Measurements from ENCODE around the gene CCL17. TPM values are rescaled to one million over a fixed set of nuclear protein-coding genes. Genes with fewer than 3 reads are reported as not detected.

Gene CCL17
- total RNA-seq, 1 donor, result not detected

DNA sequence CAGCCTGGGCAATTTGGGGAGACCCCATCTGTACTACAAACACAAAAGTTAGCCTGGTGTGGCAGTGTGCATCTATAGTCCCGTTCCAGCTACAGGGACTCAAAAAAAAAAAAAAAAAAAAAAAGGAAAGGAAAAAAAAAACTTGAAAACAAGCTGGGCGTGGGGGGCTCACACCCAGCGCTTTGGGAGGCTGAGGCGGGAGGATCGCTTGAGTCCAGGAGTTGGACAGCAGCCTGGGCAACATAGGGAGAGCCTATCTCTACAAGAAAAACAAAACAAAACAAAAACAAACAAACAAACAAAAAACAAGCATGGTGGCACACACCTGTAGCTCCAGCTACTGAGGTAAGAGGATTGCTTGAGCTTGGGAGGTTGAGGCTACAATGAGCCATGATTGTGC is 12.9 kb upstream of the CCL17 start:
- no peaks in the 10 kb centered on the region for H3K36me3 ChIP-seq (ENCODE audit: insufficient read depth, low read length)
- H3K4me2 ChIP-seq (ENCODE audit: insufficient read depth, low read length), result no peak overlapping the region
- H3K27me3 ChIP-seq (ENCODE audit: insufficient read depth, low read length), result peaks cover 10% of the 10 kb centered on the region
- H3K9me3 ChIP-seq (ENCODE audit: low read depth, low read length), result no peaks in the 10 kb centered on the region
- no peak overlapping the region for H3K27ac ChIP-seq (ENCODE audit: low read depth, low read length)
- TF ChIP-seq, protein P1, sequence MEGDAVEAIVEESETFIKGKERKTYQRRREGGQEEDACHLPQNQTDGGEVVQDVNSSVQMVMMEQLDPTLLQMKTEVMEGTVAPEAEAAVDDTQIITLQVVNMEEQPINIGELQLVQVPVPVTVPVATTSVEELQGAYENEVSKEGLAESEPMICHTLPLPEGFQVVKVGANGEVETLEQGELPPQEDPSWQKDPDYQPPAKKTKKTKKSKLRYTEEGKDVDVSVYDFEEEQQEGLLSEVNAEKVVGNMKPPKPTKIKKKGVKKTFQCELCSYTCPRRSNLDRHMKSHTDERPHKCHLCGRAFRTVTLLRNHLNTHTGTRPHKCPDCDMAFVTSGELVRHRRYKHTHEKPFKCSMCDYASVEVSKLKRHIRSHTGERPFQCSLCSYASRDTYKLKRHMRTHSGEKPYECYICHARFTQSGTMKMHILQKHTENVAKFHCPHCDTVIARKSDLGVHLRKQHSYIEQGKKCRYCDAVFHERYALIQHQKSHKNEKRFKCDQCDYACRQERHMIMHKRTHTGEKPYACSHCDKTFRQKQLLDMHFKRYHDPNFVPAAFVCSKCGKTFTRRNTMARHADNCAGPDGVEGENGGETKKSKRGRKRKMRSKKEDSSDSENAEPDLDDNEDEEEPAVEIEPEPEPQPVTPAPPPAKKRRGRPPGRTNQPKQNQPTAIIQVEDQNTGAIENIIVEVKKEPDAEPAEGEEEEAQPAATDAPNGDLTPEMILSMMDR (IDR thresholded peaks at IDR 0.05; ENCODE audit: extremely low read depth, low read depth, low read length), result no peak
- no peaks in the 10 kb centered on the region for H4K20me1 ChIP-seq (ENCODE audit: insufficient read depth, low read length)
- no peaks in the 10 kb centered on the region for H3K79me2 ChIP-seq (ENCODE audit: insufficient read depth, low read length)
- H2AFZ ChIP-seq (ENCODE audit: low read length), result no peak overlapping the region
- no peak overlapping the region for H3K4me3 ChIP-seq (ENCODE audit: insufficient read depth, low read length)
- H3K4me1 ChIP-seq (ENCODE audit: insufficient read depth, low read length), result no peaks in the 10 kb centered on the region
- DNase-seq (ENCODE audit: insufficient read length, low spot score, missing footprints), result no peak

DNA sequence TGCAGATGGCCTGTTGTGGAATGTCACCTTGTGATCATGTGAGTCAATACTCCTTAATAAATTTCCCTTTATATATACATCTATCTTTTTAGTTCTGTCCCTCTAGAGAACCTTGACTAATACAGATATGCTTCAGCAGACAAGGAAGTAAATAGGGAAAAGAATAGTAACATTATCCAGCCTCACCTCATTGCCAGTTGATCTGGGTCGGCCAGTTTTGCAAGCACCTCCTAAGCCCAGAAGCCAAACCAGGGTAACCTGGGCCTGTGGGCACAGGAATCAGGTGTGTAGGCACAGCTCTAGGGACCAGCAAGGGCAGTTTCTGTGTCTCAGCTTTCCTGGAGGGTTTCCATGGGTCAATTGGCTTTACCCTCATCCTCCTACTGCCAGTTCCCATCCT is 11.9 kb upstream of the CCL17 start:
- Histone ChIP-seq H2AFZ (ENCODE audit: low read length) (no peak overlapping the region), H3K36me3 (ENCODE audit: insufficient read depth, low read length) (no peaks in the 10 kb centered on the region), H4K20me1 (ENCODE audit: insufficient read depth, low read length) (no peaks in the 10 kb centered on the region), H3K79me2 (ENCODE audit: insufficient read depth, low read length) (no peaks in the 10 kb centered on the region), H3K4me3 (ENCODE audit: insufficient read depth, low read length) (no peak overlapping the region), H3K4me1 (ENCODE audit: insufficient read depth, low read length) (no peaks in the 10 kb centered on the region), H3K27me3 (ENCODE audit: insufficient read depth, low read length) (peaks cover 14% of the 10 kb centered on the region), H3K4me2 (ENCODE audit: insufficient read depth, low read length) (no peak overlapping the region), H3K27ac (ENCODE audit: low read depth, low read length) (no peak overlapping the region), H3K9me3 (ENCODE audit: low read depth, low read length) (no peaks in the 10 kb centered on the region)
- DNase-seq (ENCODE audit: insufficient read length, low spot score, missing footprints), result no peak
- TF ChIP-seq, protein P1 (IDR thresholded peaks at IDR 0.05; ENCODE audit: extremely low read depth, low read depth, low read length), result no peak

DNA sequence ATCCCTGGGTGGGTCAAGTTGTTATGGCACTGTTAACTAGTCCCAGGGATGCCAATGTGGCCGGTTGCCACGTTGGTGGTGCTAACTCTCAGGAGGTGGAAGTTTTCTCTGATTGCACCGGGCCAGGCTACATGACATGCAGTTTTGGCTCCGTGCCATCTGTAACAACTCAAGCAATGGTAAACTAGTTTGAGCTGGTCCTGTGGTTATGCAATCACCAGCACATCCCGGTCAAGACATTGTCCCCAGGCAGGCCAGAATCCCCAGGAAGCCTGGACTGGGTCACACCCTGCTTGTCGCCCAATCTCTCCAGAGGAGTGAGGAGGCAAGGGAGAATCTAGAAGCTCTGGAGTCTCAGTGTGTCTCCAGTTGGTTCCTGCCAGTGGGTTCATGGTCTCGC is 10.1 kb upstream of the CCL17 start:
- Histone ChIP-seq H3K4me2 (ENCODE audit: insufficient read depth, low read length) (no peak overlapping the region), H3K27ac (ENCODE audit: low read depth, low read length) (no peak overlapping the region), H2AFZ (ENCODE audit: low read length) (no peak overlapping the region), H3K4me3 (ENCODE audit: insufficient read depth, low read length) (no peak overlapping the region), H4K20me1 (ENCODE audit: insufficient read depth, low read length) (no peaks in the 10 kb centered on the region), H3K4me1 (ENCODE audit: insufficient read depth, low read length) (no peaks in the 10 kb centered on the region), H3K79me2 (ENCODE audit: insufficient read depth, low read length) (no peaks in the 10 kb centered on the region), H3K9me3 (ENCODE audit: low read depth, low read length) (no peaks in the 10 kb centered on the region), H3K27me3 (ENCODE audit: insufficient read depth, low read length) (peaks cover 14% of the 10 kb centered on the region), H3K36me3 (ENCODE audit: insufficient read depth, low read length) (no peaks in the 10 kb centered on the region)
- DNase-seq (ENCODE audit: insufficient read length, low spot score, missing footprints), result no peak
- TF ChIP-seq, protein P1 (IDR thresholded peaks at IDR 0.05; ENCODE audit: extremely low read depth, low read depth, low read length), result no peak

DNA sequence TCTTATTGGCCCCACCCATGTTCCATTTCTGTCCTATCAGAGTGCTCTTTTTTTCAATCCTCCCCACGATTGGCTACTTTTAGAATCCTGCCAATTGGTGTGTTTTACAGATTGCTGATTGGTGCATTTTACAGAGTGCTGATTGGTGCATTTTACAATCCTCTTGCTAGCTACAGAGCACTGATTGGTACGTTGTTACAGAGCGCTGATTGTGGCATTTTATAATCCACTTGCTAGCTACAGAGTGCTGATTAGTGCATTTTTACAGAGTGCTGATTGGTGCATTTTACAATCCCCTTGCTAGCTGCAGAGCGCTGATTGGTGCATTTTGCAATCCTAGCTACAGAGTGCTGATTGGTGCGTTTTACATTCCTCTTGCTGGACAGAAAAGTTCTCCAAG is 9.5 kb upstream of the CCL17 start:
- Histone ChIP-seq H3K4me1 (ENCODE audit: insufficient read depth, low read length) (no peaks in the 10 kb centered on the region), H3K4me3 (ENCODE audit: insufficient read depth, low read length) (no peak overlapping the region), H3K36me3 (ENCODE audit: insufficient read depth, low read length) (no peaks in the 10 kb centered on the region), H3K4me2 (ENCODE audit: insufficient read depth, low read length) (no peak overlapping the region), H3K27ac (ENCODE audit: low read depth, low read length) (no peak overlapping the region), H3K79me2 (ENCODE audit: insufficient read depth, low read length) (no peaks in the 10 kb centered on the region), H3K27me3 (ENCODE audit: insufficient read depth, low read length) (peaks cover 14% of the 10 kb centered on the region), H2AFZ (ENCODE audit: low read length) (no peak overlapping the region), H3K9me3 (ENCODE audit: low read depth, low read length) (no peaks in the 10 kb centered on the region), H4K20me1 (ENCODE audit: insufficient read depth, low read length) (no peaks in the 10 kb centered on the region)
- no peak for DNase-seq (ENCODE audit: insufficient read length, low spot score, missing footprints)
- TF ChIP-seq, protein P1 (IDR thresholded peaks at IDR 0.05; ENCODE audit: extremely low read depth, low read depth, low read length), result no peak
